Prostate gland (tissue), 2 donors: ENCODE results near the gene TEAD2. TPM values are rescaled to one million over a fixed set of nuclear protein-coding genes. Genes with fewer than 3 reads are reported as not detected.

Source experiments
- DNase-seq: peaks from one replicate; pipeline ENCODE4 v3.0.0-alpha.2; 2019; ENCODE audit warnings: low spot score
- H3K27ac ChIP-seq, 2 donors: fragments of 200-600 bp; sonication (generic); 2 replicates each; pipeline ENCODE4 v1.5.1; 2017 to 2019
- H3K27me3 ChIP-seq: fragments of 200-600 bp; sonication (generic); replicated peaks from 2 replicates; pipeline ENCODE4 v1.5.1; 2019; ENCODE audit not compliant: insufficient read depth
- H3K36me3 ChIP-seq, 2 donors: fragments of 200-600 bp; sonication (generic); 1 replicate in 1 of 2; 2 replicates in 1 of 2; pipeline versions ENCODE4 v1.5.1 to v1.8.1; 2017 to 2019
- H3K4me1 ChIP-seq: fragments of 200-600 bp; sonication (generic); replicated peaks from 2 replicates; pipeline ENCODE4 v1.5.1; 2019
- H3K4me3 ChIP-seq, 2 donors: fragments of 200-600 bp; sonication (generic); 2 replicates each; pipeline ENCODE4 v1.5.1; 2017 to 2019
- H3K9me3 ChIP-seq: fragments of 200-600 bp; sonication (generic); 2 replicates; pipeline ENCODE4 v1.5.1; 2017
- CTCF ChIP-seq, 4 experiments: fragments of 200-600 bp in 2 of 4; fragments of 450-650 bp in 2 of 4; sonication (generic) in 2 of 4; IDR thresholded peaks; 1 replicate in 3 of 4; 2 replicates in 1 of 4; pipeline ENCODE4 v1.5.1; 2016 to 2019; ENCODE audit warnings: antibody characterized with exemption in 4 of 4, mild to moderate bottlenecking in 2 of 4, moderate library complexity in 2 of 4
- POLR2A ChIP-seq: fragments of 450-650 bp; IDR thresholded peaks from one replicate; pipeline ENCODE4 v1.6.1; 2016; ENCODE audit warnings: antibody characterized with exemption, mild to moderate bottlenecking
- POLR2AphosphoS5 ChIP-seq: sonication (generic); formaldehyde crosslinking; IDR thresholded peaks from one replicate; pipeline ENCODE4 v1.6.1; 2017; ENCODE audit warnings: antibody characterized with exemption
- WGBS: methylation state at CpG from one replicate; pipeline ENCODE4 v1.1.5; 2018; 5-methylcytosine and 5-hydroxymethylcytosine counted together
- intact Hi-C: fragments of 100-400 bp; cut with DNase I; formaldehyde crosslinking; loops from one replicate; pipeline ENCODE4 v1.14.2; 2022
- total RNA-seq, 2 donors: library from RNA; depleted of rRNA; stranded (reverse); fragments of >200 nt; gene quantifications; one replicate each; pipeline ENCODE4 v1.1.0, GENCODE V29; 2016

The TEAD2 gene
- 10 to 100 TPM; 17.0 to 28.0 TPM for total RNA-seq

GRCh38 chr19:49362048-49362928 lies at the start of gene TEAD2:
TSS of gene TEAD2 (minus strand) at chr19:49362416. CDS start at chr19:49360075, 2,341 bp downstream.
- TF ChIP-seq CTCF (IDR thresholded peaks at IDR 0.05) = no peak
- peak; percentile 61 for TF ChIP-seq POLR2AphosphoS5
- peak; percentile 65 for TF ChIP-seq POLR2A
- intact Hi-C loops = no loop called here
- Histone ChIP-seq H3K4me3 (peak within 1 kb of the TSS; percentile 66), H3K27ac (peak within 1 kb of the TSS; percentile 88 to 90), H3K36me3 (no peaks in the 10 kb centered on the region), H3K4me1 (no peaks in the 10 kb centered on the region), H3K9me3 (no peaks in the 10 kb centered on the region), H3K27me3 (no peaks in the 10 kb centered on the region)
- 1% methylated on average over 52 of the region's 52 CpGs for WGBS
- DNase-seq = peak; percentile 55

GRCh38 chr19:49411681-49412326 lies 49.6 kb upstream of the TEAD2 start:
- Histone ChIP-seq H3K4me1 (no peaks in the 10 kb centered on the region), H3K27me3 (no peaks in the 10 kb centered on the region), H3K27ac (no peak overlapping the region), H3K4me3 (no peak overlapping the region), H3K36me3 (no peaks in the 10 kb centered on the region), H3K9me3 (no peaks in the 10 kb centered on the region)
- no peak for DNase-seq
- no peak for TF ChIP-seq CTCF (IDR thresholded peaks at IDR 0.05)
- no peak for TF ChIP-seq POLR2AphosphoS5
- TF ChIP-seq POLR2A = no peak
- intact Hi-C loops = no loop called here
- WGBS = 69% methylated on average over 3 of the region's 3 CpGs

- TF ChIP-seq CTCF (IDR thresholded peaks at IDR 0.05) = no peak
- TF ChIP-seq POLR2A = no peak
- TF ChIP-seq POLR2AphosphoS5 = no peak
- Histone ChIP-seq H3K27me3 (no peaks in the 10 kb centered on the region), H3K27ac (no peak overlapping the region), H3K4me3 (no peak overlapping the region), H3K9me3 (no peaks in the 10 kb centered on the region), H3K4me1 (no peaks in the 10 kb centered on the region), H3K36me3 (no peaks in the 10 kb centered on the region)
- 88% methylated on average over 5 of the region's 5 CpGs for WGBS
- no peak for DNase-seq
- intact Hi-C loops = no loop called here
Measured at GRCh38 chr19:49409441-49410029, 47.3 kb upstream of the TEAD2 start.

GRCh38 chr19:49408816-49409440 lies 46.7 kb upstream of the TEAD2 start:
- no peaks in the 10 kb centered on the region for H3K4me1 ChIP-seq
- no peaks in the 10 kb centered on the region for H3K36me3 ChIP-seq
- no peak overlapping the region for H3K27ac ChIP-seq
- WGBS = 87% methylated on average over 8 of the region's 8 CpGs
- no peak for DNase-seq
- TF ChIP-seq POLR2A (no peak), CTCF (IDR thresholded peaks at IDR 0.05) (no peak), POLR2AphosphoS5 (no peak)
- no peak overlapping the region for H3K4me3 ChIP-seq
- H3K9me3 ChIP-seq = no peaks in the 10 kb centered on the region
- no peaks in the 10 kb centered on the region for H3K27me3 ChIP-seq
- intact Hi-C loops = no loop called here
